HG02840 (cell line): ENCODE measurements around the gene FASTKD3.

Experiments used
- ATAC-seq: cut with Tn5 transposase; IDR thresholded peaks from one replicate; pipeline ENCODE4 v1.9.1; 2021; ENCODE audit warnings: mild to moderate bottlenecking, moderate library complexity, moderate number of reproducible peaks; ENCODE audit not compliant: unreplicated experiment, low FRiP score

Gene FASTKD3

DNA sequence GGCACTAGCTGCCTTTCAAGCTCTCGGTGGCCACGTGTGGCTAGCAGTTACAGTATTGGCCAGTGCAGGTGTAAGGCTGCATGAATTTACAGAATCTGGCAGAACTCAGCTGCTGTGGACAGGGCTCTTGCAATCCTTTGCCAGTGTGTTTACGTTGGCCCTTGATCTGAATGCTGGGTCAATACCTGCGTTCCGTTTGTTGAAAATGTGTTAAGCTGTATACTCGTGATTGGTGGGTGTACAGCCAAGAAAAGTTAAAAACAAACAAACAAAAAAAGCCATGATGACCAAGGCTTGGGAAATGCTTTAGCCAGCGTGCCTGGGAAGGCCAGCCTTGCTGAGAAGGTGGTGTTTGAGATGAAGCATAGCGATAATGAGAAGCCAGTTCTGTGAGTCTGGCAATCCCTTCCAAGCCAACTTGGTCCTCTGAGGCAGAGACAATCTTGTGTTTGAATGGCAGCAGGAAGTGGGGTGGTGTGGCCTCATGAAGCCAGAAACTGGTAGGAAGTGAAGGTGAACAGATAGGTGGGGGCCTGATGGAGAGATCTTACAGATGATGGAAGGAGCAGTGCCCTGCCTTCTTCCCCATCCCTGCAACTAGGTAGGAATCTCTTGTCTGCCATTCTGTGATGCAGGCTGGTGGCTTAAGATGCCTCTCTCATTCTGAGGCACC, 17.1 kb downstream of the FASTKD3 start:
- no peak for ATAC-seq

DNA sequence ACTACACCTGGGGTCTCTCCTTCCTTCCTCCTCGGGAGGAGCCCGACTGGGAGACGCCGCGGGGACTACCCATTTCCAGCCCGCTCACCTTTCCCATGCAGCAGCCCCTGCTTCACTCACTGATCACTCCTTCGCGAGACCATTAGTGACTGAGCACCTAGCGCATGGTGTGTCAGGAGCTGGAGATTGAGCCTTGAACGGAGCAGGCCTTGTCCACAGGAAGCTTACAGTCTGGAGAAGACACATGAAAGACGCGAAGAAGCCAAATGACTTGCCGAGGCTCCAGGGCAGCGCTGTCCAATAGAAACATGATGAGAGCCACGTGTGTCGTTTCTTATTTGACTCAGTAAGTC, 17.6 kb downstream of the FASTKD3 start:
- ATAC-seq = no peak

DNA sequence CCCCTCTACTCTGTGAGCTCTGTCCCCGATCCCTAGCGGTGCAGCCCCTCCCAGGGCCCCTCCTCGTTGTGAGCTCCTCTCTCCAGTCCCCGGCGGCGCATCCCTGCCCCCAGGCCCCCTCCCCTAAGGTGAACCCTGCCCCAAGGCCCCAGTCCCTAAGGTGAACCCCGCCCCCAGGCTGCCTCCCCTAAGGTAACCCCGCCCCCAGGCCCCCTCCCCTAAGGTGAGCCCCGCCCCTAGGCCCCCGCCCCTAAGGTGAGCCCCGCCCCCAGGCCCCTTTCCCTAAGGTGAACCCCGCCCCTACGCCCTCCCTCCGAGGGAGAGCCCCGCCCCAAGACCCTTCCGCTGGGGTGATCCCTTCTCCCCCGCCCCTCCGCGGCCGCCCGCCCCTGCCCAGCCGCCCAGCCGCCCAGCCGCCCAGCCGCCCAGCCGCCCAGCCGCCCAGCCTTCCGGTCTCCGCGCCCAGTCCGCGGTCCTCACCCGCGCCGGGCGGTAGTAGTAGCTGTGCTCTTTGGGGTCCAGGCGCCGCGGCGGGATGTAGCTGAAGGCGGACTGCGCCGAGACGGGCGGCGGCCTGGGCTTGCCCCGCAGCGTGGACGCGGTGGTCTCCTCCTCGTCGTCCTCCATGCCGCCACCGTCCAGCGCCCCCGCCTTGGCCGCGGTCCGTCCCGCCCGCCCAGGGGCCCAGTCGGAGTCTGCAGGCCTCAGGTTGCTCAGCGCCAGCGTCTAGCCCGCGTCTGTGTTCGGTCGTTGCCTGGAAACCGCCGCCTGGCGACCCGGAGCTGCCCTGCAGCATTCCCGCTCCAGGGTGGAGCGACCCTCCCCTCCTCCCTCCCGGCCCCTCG, 18.2 kb downstream of the FASTKD3 start, which contains the start of gene CFAP90:
TSS of gene CFAP90 (minus strand) at position 739 of the 845 bp plus-strand sequence. CDS start at position 627, 112 bp downstream.
- ATAC-seq = no peak

DNA sequence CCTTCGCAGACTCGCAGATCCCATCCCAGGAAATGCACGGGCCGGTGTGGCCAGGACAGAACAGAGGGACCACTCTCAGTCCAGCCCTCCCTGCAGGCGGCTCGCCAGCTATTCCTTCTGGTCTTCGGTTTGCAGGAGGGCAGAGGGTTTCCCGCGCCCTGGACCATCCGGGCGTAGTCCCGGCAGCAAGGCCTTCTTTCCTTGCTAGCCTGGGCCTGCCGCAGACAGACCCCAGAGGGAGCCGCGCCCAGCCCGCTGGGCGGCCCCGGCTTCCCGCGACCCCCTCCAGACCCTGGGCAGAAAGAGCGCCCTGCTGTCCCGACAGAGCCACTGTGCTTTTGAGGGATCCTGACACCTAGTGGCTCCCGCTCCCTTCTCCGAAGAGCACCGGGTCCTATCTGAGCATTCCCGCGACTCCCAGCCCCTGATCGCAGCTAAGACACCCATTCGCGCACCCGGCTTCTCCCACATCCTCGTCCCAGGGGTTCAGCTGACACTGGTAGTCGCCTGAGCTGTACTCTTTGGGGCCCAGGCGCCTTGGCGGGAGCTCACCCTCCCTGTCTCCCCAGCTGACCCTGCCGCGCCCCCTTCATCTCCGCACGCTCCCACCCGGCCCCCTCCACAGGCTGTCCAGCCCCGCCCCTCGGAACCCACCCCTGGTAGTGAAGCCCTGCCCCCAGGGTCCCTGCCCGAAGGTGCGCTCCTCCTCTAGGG, 19.0 kb downstream of the FASTKD3 start:
- ATAC-seq = no peak

DNA sequence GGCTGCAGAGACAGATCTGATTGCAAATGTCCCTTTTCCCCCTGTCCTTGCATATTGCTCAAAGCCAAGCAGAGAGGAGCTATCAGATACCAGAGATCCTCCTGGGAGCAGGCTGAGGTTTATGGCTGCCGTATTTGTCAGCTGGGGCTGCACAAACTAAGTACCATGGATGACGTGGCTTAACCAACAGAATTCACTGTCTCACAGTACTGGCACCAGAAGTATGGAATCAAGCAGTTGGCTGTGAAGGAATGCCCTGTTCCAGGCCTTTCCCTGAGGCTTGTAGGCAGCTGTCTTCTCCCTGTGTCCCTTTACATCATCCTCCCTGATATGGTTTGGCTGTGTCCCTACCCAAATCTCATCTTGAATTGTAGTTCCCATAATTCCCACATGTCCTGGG, 20.5 kb downstream of the FASTKD3 start:
- ATAC-seq = no peak

DNA sequence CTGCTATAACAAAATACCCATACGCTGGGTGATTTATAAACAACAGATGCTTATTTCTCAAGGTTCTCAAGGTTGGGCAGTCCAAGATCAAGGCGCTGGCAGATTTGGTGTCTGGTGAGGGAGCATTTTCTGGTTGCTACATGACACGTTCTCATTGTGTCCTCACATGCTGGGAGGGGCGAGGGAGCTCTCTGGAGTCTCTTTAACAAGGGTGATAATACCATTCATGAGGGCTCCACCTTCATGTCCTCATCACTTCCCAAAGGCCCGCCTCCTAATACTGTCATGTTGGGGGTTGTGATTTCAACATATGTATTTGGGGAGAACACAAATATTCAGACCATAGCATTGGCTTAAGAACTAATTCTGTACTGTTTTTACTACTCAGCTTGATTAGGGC, 22.5 kb downstream of the FASTKD3 start:
- no peak for ATAC-seq

DNA sequence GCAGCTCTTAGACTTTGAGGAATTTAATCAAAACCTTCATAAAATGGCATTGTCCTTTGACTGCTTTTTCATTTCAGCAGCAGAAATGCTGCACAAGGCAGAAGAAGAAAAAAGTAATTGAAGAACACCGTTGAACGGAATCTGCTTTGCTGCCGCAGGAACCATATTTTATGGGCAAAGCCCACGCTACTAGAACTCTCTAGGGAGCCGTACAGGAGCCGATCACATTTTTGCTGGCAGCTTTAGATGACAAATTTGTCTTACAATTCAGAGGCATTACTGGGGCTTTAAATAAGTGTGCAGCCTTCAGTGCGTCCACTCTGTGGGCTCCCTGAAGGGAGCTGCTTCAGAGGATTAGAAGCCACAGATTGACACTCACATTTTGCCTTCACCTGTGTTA, 23.3 kb downstream of the FASTKD3 start:
- ATAC-seq = no peak

DNA sequence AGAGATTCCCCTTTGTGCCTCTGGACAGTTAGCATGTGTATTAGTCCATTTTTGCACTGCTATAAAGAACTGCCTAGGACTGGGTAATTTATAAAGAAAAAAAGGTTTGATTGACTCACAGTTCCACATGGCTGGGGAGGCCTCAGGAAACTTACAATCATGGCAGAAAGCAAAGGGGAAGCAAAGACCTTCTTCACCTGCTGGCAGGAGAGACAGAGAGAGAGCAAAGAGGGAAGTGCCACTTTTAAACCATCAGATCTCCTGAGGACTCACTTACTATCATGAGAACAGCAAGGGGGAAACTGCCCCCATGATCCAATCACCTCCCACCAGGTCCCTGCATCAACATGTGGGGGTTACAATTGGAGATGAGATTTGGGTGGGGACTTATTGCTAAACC, 23.9 kb downstream of the FASTKD3 start:
- ATAC-seq = no peak

DNA sequence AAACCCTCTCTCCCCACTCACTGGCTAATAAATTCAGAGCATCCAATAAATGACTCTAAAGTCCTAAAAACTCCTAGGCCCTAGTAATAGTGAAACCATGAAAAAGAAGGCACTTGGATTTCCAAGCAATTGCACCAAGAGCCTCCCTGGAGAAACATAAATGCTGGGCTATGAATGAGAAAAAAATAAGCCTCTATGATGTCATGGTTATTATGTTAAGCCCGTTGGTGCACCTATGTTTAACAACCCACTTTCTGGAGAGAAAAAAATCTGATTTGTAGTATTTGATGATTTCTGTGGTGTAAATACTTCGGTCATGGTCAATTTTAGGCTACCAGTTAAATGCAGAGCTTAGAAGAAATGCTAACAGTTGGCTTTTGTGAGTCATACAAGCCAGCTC, 26.3 kb downstream of the FASTKD3 start:
- ATAC-seq = no peak

DNA sequence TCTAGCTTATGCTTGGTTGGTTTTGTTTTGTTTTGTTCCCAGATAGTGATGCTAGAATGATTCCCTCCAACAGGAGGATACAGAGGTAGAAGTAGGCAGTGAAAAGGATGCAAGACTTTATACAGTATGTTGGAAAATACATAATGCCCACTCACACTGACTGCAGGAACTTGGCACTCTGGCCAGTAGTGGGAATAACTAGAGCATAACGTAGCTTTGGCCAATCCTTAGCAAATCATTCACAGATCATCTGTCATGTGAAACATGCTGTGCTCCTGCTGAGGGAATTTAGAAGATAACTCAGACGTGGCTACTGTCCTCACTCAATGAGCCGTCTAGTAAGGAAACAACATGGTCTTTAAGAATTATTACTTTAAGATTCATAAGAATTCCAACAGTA, 31.4 kb downstream of the FASTKD3 start:
- no peak for ATAC-seq

DNA sequence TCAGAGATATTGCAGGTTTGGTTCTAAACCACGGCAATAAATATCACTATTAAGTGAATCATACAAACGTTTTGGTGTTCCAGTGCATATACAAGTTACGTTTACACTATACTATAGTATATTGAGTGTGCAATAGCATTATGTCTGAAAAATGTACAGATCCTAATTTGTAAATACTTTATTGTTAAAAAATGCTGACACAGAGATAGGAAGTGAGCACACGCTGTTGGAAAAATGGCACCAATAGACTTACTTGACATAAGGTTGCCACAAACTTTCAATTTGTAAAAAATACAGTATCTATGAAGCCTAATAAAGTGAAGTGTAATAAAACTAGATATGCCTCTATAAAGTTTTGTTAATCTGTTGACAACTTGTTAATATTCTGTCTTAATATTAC, 33.8 kb downstream of the FASTKD3 start:
- ATAC-seq = no peak

DNA sequence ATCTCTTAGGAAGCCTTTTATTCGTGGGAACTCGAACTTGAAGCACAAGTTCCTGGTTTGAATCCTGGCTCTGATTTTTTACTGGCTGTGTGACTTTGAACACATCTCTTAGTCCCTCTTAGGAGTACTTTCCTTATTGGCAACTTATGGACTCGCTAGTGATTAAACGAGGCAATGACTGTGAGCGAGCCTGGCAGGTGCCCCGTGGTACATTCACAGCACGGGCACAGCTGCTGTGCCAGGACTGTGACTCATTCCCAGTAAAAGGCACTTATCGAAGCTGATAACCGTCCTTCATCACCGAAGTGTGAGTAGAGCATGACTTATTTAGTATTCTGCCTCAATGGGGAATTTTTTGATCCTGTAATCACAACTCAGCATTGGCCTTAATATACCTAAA, 40.6 kb downstream of the FASTKD3 start:
- ATAC-seq = no peak

DNA sequence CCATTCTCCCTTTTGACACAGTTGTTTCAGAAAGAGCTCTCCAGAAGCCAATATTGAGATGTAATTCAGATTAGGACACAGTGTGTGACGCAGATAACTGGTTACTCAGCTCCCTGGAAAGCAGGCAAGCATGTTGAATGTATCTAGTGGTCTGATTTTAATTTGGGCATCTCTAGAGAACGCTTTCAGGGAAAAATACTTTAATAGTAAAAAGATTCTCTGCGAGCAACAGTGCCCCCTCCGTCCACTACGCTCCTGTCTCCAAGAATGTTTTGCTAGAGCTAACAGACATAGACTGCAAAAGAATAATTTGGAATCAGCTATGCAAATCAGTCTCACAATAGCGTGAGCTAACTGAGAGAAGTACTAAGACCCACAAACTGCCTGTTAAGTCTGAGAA, 41.2 kb downstream of the FASTKD3 start:
- no peak for ATAC-seq

DNA sequence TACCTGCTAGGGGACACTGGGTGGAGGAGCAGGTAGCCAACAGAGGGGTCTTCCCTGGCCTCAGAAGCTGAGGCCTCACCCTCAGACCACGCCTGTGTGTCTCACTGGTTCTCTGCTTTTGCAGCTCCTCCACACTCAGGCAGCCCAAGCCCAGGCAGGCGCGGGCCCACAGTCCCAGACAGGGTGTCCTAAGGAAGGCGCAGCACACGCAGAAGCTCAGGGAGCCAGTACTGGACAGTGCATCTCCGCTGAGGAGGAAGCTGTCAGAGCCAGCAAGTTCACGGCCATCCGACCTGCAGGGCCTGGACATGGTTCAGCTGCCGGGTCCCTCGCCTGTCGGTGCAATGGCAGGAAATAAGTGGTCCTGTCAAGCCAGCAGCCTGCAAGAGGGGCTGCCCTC, 43.2 kb downstream of the FASTKD3 start:
- no peak for ATAC-seq

DNA sequence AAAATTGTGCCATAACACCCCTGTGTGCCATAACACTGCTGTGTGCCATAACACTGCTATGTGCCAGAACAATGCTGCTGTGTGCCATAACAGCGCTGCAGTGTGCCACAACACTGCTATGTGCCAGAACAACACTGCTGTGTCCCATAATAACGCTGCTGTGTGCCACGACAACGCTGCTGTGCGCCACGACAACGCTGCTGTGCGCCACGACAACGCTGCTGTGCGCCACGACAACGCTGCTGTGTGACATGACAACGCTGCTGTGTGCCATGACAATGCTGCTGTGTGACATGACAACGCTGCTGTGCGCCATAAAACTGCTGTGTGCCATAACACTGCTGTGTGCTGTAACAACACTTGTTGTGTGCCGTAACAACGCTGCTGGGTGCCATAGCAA, 43.8 kb downstream of the FASTKD3 start:
- no peak for ATAC-seq

DNA sequence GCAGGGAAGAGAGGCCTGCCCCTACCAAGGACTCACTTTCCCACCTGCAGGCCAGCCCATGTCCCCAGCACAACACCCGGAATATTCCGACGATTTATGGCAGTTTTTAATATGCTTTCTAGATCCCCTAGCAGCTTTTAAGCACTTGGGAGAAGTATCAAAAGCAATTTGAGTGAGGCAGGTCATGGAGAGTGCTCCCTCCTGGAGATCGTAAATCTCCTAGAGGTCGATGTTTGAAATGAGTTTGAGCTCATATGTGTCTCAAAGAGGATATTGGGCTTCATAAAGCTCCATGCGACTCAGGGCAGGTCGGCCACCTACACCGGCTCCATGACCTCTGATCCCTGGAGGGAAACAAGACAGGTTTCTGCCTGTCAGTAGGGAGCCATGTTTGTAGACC, 45.2 kb downstream of the FASTKD3 start:
- ATAC-seq = no peak

DNA sequence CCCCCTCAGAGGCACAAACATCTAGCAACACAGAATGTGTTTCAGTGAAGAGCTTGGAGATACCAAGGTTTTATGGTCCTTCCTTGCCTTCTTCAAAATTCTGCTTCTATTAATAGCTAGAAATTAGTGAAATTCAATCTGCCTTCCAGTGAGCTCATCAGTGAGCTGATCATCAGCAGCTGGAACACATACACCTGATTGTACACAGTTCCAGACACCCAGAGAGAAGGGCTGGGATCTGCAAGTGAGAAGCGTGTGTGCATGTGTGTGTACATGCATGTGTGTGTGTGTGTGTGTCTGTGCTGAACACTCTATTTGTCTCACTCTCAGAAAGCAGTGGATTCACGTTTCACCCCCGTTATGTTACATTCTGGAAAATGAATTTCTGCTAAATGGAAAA, 46.4 kb downstream of the FASTKD3 start:
- no peak for ATAC-seq

DNA sequence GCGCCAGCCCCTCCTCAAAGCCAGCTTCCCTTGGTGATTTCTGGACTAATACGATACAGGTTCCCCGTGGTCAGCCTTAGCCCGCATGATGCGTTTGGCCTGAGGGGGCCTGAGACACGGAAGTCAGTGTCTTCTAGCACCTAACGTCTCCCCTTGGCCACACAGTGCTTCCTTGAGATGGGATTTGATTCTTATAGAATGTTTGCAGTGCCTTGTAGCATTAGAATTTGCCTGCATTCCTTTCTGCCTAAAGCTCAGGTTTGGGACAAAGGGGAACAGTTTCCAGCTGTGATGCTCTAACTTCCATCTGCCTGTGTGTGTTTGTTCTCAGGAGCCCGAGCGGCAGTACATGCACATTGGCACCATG, 52.3 kb downstream of the FASTKD3 start:
- no peak for ATAC-seq

DNA sequence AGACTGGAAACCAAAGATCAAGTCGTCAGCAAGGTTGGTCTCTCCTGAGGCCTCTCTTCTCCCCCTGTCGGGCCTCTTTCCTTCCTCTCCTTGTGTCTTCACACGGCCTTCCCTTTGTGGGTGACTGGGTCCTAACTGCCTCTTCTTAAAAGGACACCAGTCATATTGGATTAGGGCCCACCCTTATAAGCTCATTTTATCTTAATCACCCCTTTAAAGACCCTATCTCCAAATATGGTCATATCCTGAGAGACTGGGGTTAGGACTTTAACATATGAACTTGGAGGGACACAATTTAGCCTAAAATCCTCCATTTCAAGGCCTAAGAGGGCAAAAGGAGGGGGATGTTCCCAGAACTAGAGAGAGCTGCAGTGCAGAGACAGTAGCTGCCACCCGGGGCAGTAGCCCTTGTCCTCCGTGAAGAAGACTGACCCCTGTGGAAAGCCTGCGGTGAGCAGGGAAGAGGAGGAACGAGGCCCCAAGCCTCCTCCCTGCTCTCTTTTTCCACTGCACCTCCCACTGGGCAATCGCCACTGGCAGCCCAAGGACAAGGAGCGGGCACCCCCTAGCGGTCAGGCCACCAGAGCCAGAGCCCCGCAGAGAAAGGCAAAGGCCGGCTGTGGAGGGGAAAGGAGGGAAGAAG, 52.8 kb downstream of the FASTKD3 start:
- no peak for ATAC-seq

DNA sequence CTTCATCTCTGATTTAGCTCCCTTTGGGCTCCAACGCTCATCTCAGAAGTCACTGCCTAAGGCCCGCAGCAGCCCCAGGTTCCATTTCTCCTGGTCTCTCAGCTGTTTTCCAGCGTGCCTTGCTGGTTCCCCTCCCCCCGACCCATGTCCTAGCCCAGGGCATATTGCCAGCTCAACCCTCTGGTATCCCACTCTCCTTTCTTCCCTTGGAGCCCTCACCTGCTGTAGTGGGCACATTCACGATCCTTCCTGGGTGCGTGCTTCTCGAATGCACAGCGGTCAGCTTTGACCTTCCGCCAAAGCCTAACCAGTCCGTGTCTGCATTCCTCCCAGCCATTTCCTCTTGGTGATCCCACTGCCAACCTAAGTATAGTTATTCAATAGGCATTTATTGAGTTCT, 54.0 kb downstream of the FASTKD3 start:
- no peak for ATAC-seq

DNA sequence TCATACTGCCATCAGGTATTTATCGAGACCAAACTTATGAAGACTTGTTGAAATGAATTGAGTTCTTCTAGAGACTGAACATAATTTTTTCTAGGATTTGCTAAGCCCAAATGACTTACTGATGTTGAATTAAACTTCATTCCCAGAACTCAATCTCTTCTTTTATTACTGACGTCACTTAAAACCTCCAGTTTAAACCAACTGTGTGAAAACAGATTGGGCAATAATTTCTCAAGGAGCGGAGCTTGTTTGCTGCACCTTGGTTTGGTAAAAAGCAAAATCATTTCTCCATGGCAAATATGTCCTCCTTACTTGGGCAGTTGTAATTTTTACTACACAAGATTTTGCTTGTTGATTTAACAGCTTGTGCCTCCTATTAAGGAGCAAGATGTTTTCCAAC, 55.3 kb downstream of the FASTKD3 start:
- no peak for ATAC-seq
